T-helper 1 cell treated with Interleukin-12 subunit alpha and Interleukin-12 subunit beta and Interleukin-4 antibody, amounts not matched to agents 30 μg/mL and 1 μg/mL, for 36 hours (primary cell): ENCODE measurements around the gene DENND1B.

Source experiments
- H3K27ac Mint-ChIP-seq: one replicate; pipeline ENCODE4 v1.8.0; 2021; ENCODE audit warnings: mild to moderate bottlenecking, mixed read lengths
- H3K27me3 Mint-ChIP-seq: one replicate; pipeline ENCODE4 v1.8.0; 2021; ENCODE audit warnings: low read depth, mixed read lengths
- H3K36me3 Mint-ChIP-seq: one replicate; pipeline ENCODE4 v1.8.0; 2021; ENCODE audit warnings: low read depth, mixed read lengths
- H3K4me1 Mint-ChIP-seq: one replicate; pipeline ENCODE4 v1.8.0; 2021; ENCODE audit warnings: low read depth, mixed read lengths
- H3K4me3 Mint-ChIP-seq: one replicate; pipeline ENCODE4 v1.8.0; 2021; ENCODE audit warnings: mild to moderate bottlenecking, moderate library complexity, mixed read lengths
- H3K9me3 Mint-ChIP-seq: one replicate; pipeline ENCODE4 v1.8.0; 2021; ENCODE audit warnings: mixed read lengths

Gene DENND1B

GRCh38 chr1:197674286-197674685 is 101.0 kb downstream of the DENND1B start:
- Mint-ChIP-seq H3K4me3 (no peak overlapping the region), H3K27ac (no peak overlapping the region), H3K4me1 (peaks cover 7% of the 10 kb centered on the region), H3K27me3 (no peaks in the 10 kb centered on the region), H3K36me3 (no peaks in the 10 kb centered on the region), H3K9me3 (no peaks in the 10 kb centered on the region)

GRCh38 chr1:197673292-197673691 is 102.0 kb downstream of the DENND1B start:
- Mint-ChIP-seq H3K4me3 (no peak overlapping the region), H3K4me1 (peaks cover 7% of the 10 kb centered on the region), H3K36me3 (no peaks in the 10 kb centered on the region), H3K27ac (no peak overlapping the region), H3K27me3 (no peaks in the 10 kb centered on the region), H3K9me3 (no peaks in the 10 kb centered on the region)

- H3K4me3 Mint-ChIP-seq: no peak overlapping the region
- H3K27me3 Mint-ChIP-seq: no peaks in the 10 kb centered on the region
- H3K4me1 Mint-ChIP-seq: peaks cover 6% of the 10 kb centered on the region
- no peaks in the 10 kb centered on the region for H3K9me3 Mint-ChIP-seq
- no peak overlapping the region for H3K27ac Mint-ChIP-seq
- H3K36me3 Mint-ChIP-seq: no peaks in the 10 kb centered on the region
Measured at GRCh38 chr1:197672347-197672746, 102.9 kb downstream of the DENND1B start.

GRCh38 chr1:197671920-197672319 is 103.4 kb downstream of the DENND1B start:
- Mint-ChIP-seq H3K36me3 (no peaks in the 10 kb centered on the region), H3K4me1 (peaks cover 2% of the 10 kb centered on the region), H3K27ac (no peak overlapping the region), H3K27me3 (no peaks in the 10 kb centered on the region), H3K4me3 (no peak overlapping the region), H3K9me3 (no peaks in the 10 kb centered on the region)

GRCh38 chr1:197671140-197671539 is 104.1 kb downstream of the DENND1B start:
- H3K4me1 Mint-ChIP-seq: peaks cover 2% of the 10 kb centered on the region
- no peak overlapping the region for H3K27ac Mint-ChIP-seq
- H3K27me3 Mint-ChIP-seq: no peaks in the 10 kb centered on the region
- no peaks in the 10 kb centered on the region for H3K9me3 Mint-ChIP-seq
- H3K36me3 Mint-ChIP-seq: no peaks in the 10 kb centered on the region
- H3K4me3 Mint-ChIP-seq: no peak overlapping the region

- Mint-ChIP-seq H3K4me3 (no peak overlapping the region), H3K9me3 (no peaks in the 10 kb centered on the region), H3K4me1 (peaks cover 6% of the 10 kb centered on the region), H3K36me3 (no peaks in the 10 kb centered on the region), H3K27ac (no peak overlapping the region), H3K27me3 (no peaks in the 10 kb centered on the region)
Measured at GRCh38 chr1:197666769-197667285, 108.5 kb downstream of the DENND1B start.

- Mint-ChIP-seq H3K27ac (no peak overlapping the region), H3K4me3 (no peak overlapping the region), H3K9me3 (no peaks in the 10 kb centered on the region), H3K4me1 (peaks cover 9% of the 10 kb centered on the region), H3K36me3 (no peaks in the 10 kb centered on the region), H3K27me3 (no peaks in the 10 kb centered on the region)
Measured at GRCh38 chr1:197664391-197664790, 110.9 kb downstream of the DENND1B start.

- no peaks in the 10 kb centered on the region for H3K27me3 Mint-ChIP-seq
- peaks cover 11% of the 10 kb centered on the region for H3K4me1 Mint-ChIP-seq
- H3K27ac Mint-ChIP-seq: no peak overlapping the region
- H3K36me3 Mint-ChIP-seq: no peaks in the 10 kb centered on the region
- no peaks in the 10 kb centered on the region for H3K9me3 Mint-ChIP-seq
- no peak overlapping the region for H3K4me3 Mint-ChIP-seq
Measured at GRCh38 chr1:197663162-197663953, 111.9 kb downstream of the DENND1B start.

- Mint-ChIP-seq H3K9me3 (no peaks in the 10 kb centered on the region), H3K4me1 (peaks cover 11% of the 10 kb centered on the region), H3K27ac (no peak overlapping the region), H3K36me3 (peaks cover 11% of the 10 kb centered on the region), H3K27me3 (no peaks in the 10 kb centered on the region), H3K4me3 (no peak overlapping the region)
Measured at GRCh38 chr1:197660389-197660788, 114.9 kb downstream of the DENND1B start.

GRCh38 chr1:197659171-197659570 is 116.1 kb downstream of the DENND1B start:
- Mint-ChIP-seq H3K27ac (no peak overlapping the region), H3K36me3 (peaks cover 13% of the 10 kb centered on the region), H3K27me3 (no peaks in the 10 kb centered on the region), H3K4me3 (no peak overlapping the region), H3K9me3 (no peaks in the 10 kb centered on the region), H3K4me1 (peaks cover 8% of the 10 kb centered on the region)

- H3K4me1 Mint-ChIP-seq: peaks cover 8% of the 10 kb centered on the region
- H3K36me3 Mint-ChIP-seq: peaks cover 17% of the 10 kb centered on the region
- H3K27ac Mint-ChIP-seq: no peak overlapping the region
- H3K4me3 Mint-ChIP-seq: no peak overlapping the region
- H3K9me3 Mint-ChIP-seq: peaks cover 5% of the 10 kb centered on the region
- H3K27me3 Mint-ChIP-seq: no peaks in the 10 kb centered on the region
Measured at GRCh38 chr1:197649188-197649587, 126.1 kb downstream of the DENND1B start.

- H3K4me1 Mint-ChIP-seq: no peaks in the 10 kb centered on the region
- H3K27me3 Mint-ChIP-seq: no peaks in the 10 kb centered on the region
- H3K36me3 Mint-ChIP-seq: peaks cover 29% of the 10 kb centered on the region
- H3K27ac Mint-ChIP-seq: no peak overlapping the region
- H3K9me3 Mint-ChIP-seq: no peaks in the 10 kb centered on the region
- no peak overlapping the region for H3K4me3 Mint-ChIP-seq
Measured at GRCh38 chr1:197638316-197638715, 137.0 kb downstream of the DENND1B start.

- no peaks in the 10 kb centered on the region for H3K4me1 Mint-ChIP-seq
- H3K9me3 Mint-ChIP-seq: no peaks in the 10 kb centered on the region
- H3K4me3 Mint-ChIP-seq: no peak overlapping the region
- H3K27ac Mint-ChIP-seq: no peak overlapping the region
- H3K27me3 Mint-ChIP-seq: no peaks in the 10 kb centered on the region
- H3K36me3 Mint-ChIP-seq: peaks cover 26% of the 10 kb centered on the region
Measured at GRCh38 chr1:197637406-197637805, 137.9 kb downstream of the DENND1B start.

GRCh38 chr1:197633447-197634078 is 141.7 kb downstream of the DENND1B start:
- H3K4me3 Mint-ChIP-seq: no peak overlapping the region
- H3K36me3 Mint-ChIP-seq: peaks cover 31% of the 10 kb centered on the region
- no peaks in the 10 kb centered on the region for H3K27me3 Mint-ChIP-seq
- no peaks in the 10 kb centered on the region for H3K4me1 Mint-ChIP-seq
- H3K9me3 Mint-ChIP-seq: peaks cover 5% of the 10 kb centered on the region
- H3K27ac Mint-ChIP-seq: no peak overlapping the region

GRCh38 chr1:197632651-197633050 is 142.6 kb downstream of the DENND1B start:
- Mint-ChIP-seq H3K36me3 (peaks cover 34% of the 10 kb centered on the region), H3K27me3 (no peaks in the 10 kb centered on the region), H3K4me3 (no peak overlapping the region)

More at GRCh38 chr1:197632651-197633050, 142.6 kb downstream of the DENND1B start:
- H3K9me3 Mint-ChIP-seq: peaks cover 5% of the 10 kb centered on the region
- H3K4me1 Mint-ChIP-seq: no peaks in the 10 kb centered on the region
- H3K27ac Mint-ChIP-seq: no peak overlapping the region
